Kidney tubule cell (primary cell): ENCODE data around the gene LIPE.

Experiments used
- DNase-seq: peaks from one replicate; pipeline ENCODE4 v3.0.0-alpha.2; 2018; ENCODE audit warnings: low spot score

The LIPE gene

GRCh38 chr19:42378225-42379215 lies 48.7 kb downstream of the LIPE start:
- DNase-seq = no peak

- no peak for DNase-seq
These were observed 51.0 kb downstream of the LIPE start for GRCh38 chr19:42376177-42376555.

- no peak for DNase-seq
These were observed 51.6 kb downstream of the LIPE start for GRCh38 chr19:42375415-42376176.

GRCh38 chr19:42374826-42375376 lies 52.3 kb downstream of the LIPE start:
- DNase-seq = no peak

- no peak for DNase-seq
These were observed 56.5 kb downstream of the LIPE start for GRCh38 chr19:42370626-42371175.

GRCh38 chr19:42370068-42370520 lies 57.1 kb downstream of the LIPE start:
- no peak for DNase-seq

GRCh38 chr19:42369433-42370067 lies 57.6 kb downstream of the LIPE start:
- DNase-seq = no peak

GRCh38 chr19:42368765-42369164 lies 58.4 kb downstream of the LIPE start:
- DNase-seq = no peak

GRCh38 chr19:42368360-42368759 lies 58.8 kb downstream of the LIPE start:
- DNase-seq = no peak

GRCh38 chr19:42367929-42368328 lies 59.3 kb downstream of the LIPE start:
- DNase-seq = no peak

GRCh38 chr19:42366673-42367072 lies 60.5 kb downstream of the LIPE start:
- DNase-seq = no peak

GRCh38 chr19:42363614-42364346 lies 63.4 kb downstream of the LIPE start:
- DNase-seq = peak; percentile 20

- DNase-seq = no peak
These were observed 64.2 kb downstream of the LIPE start for GRCh38 chr19:42362891-42363440.

GRCh38 chr19:42362342-42362741 lies 64.8 kb downstream of the LIPE start:
- no peak for DNase-seq

- DNase-seq = no peak
These were observed 65.7 kb downstream of the LIPE start for GRCh38 chr19:42361545-42361910.

- DNase-seq = no peak
These were observed 66.2 kb downstream of the LIPE start for GRCh38 chr19:42360787-42361544.

GRCh38 chr19:42357290-42357689 lies 69.9 kb downstream of the LIPE start:
- no peak for DNase-seq

GRCh38 chr19:42356686-42357085 lies 70.5 kb downstream of the LIPE start:
- DNase-seq = no peak

- DNase-seq = no peak
These were observed 71.3 kb downstream of the LIPE start for GRCh38 chr19:42355896-42356295.

GRCh38 chr19:42353341-42354015 lies 73.7 kb downstream of the LIPE start:
- no peak for DNase-seq
